PC-3 (cell line): ENCODE results near the gene RCSD1. TPM values are rescaled to one million over a fixed set of nuclear protein-coding genes. Genes with fewer than 3 reads are reported as not detected.

ENCODE experiments used
- ATAC-seq: fragments of 200-7000 bp; cut with Tn5 transposase; 2 replicates; pipeline ENCODE4 v1.9.1; 2020; ENCODE audit warnings: mild to moderate bottlenecking, moderate library complexity
- BruUV-seq: library from RNA; stranded (reverse); fragments of 400-500 nt; replicated peaks from 2 replicates; lab custom pipeline; 2021; lab: Mats Ljungman, UMichigan
- CTCF ChIA-PET: fragments of 300-600 bp; sonication (Branson Sonifier 250); formaldehyde crosslinking; loops from one replicate; lab custom pipeline; 2022; ENCODE audit warnings: antibody characterized with exemption; lab: Charles Lee
- POLR2A ChIA-PET: fragments of 300-600 bp; sonication (Branson Sonifier 250); formaldehyde crosslinking; loops from one replicate; lab custom pipeline; 2022; ENCODE audit warnings: antibody characterized with exemption; ENCODE audit not compliant: unreplicated experiment; lab: Charles Lee
- DNase-seq: peaks from one replicate; pipeline ENCODE4 v3.0.0-alpha.2; 2015
- H2AFZ ChIP-seq: fragments of 300-600 bp; sonication (generic); 2 replicates; pipeline ENCODE4 v1.6.0; 2016; ENCODE audit warnings: antibody characterized with exemption, low read length
- H3F3A ChIP-seq: fragments of 300-600 bp; sonication (generic); one replicate; pipeline ENCODE4 v1.6.0; 2017; ENCODE audit warnings: antibody characterized with exemption, low read length, control low read depth, mild to moderate bottlenecking; ENCODE audit not compliant: unreplicated experiment
- H3K27ac ChIP-seq: fragments of 300-600 bp; sonication (generic); 2 replicates; pipeline ENCODE4 v1.5.1; 2016; ENCODE audit warnings: mild to moderate bottlenecking, low read length
- H3K27me3 ChIP-seq: fragments of 300-600 bp; sonication (generic); 2 replicates; pipeline ENCODE4 v1.6.1; 2016; ENCODE audit warnings: low read length, mixed read lengths
- H3K36me3 ChIP-seq: fragments of 300-600 bp; sonication (generic); 2 replicates; pipeline ENCODE4 v1.6.1; 2016; ENCODE audit warnings: low read depth, mixed run types, low read length, mixed read lengths
- H3K4me1 ChIP-seq: fragments of 300-600 bp; sonication (generic); 2 replicates; pipeline ENCODE4 v1.5.1; 2016; ENCODE audit warnings: low read length; ENCODE audit not compliant: insufficient read depth
- H3K4me2 ChIP-seq: fragments of 300-600 bp; sonication (generic); 2 replicates; pipeline ENCODE4 v1.6.0; 2016; ENCODE audit warnings: low read length
- H3K4me3 ChIP-seq: fragments of 300-600 bp; sonication (generic); 2 replicates; pipeline ENCODE4 v1.5.1; 2016; ENCODE audit warnings: mild to moderate bottlenecking, low read length, mixed read lengths
- H3K79me2 ChIP-seq: fragments of 300-600 bp; sonication (generic); 2 replicates; pipeline ENCODE4 v1.6.1; 2017; ENCODE audit warnings: low read length, mixed read lengths
- H3K9ac ChIP-seq: fragments of 300-600 bp; sonication (generic); 2 replicates; pipeline ENCODE4 v1.6.0; 2016; ENCODE audit warnings: mild to moderate bottlenecking, low read length
- H3K9me2 ChIP-seq: fragments of 300-600 bp; sonication (generic); replicated peaks from 2 replicates; pipeline ENCODE4 v1.6.1; 2016; ENCODE audit warnings: mixed run types, low read length, mixed read lengths
- H3K9me3 ChIP-seq: fragments of 300-600 bp; sonication (generic); 2 replicates; pipeline ENCODE4 v1.6.1; 2016; ENCODE audit warnings: low read length, mixed read lengths
- H4K20me1 ChIP-seq: fragments of 300-600 bp; sonication (generic); 2 replicates; pipeline ENCODE4 v1.6.1; 2016; ENCODE audit warnings: low read length, mixed read lengths
- CTCF ChIP-seq: fragments of 300-600 bp; sonication (generic); conservative IDR thresholded peaks from 2 replicates; pipeline ENCODE4 v1.5.1; 2017; ENCODE audit warnings: antibody characterized with exemption, low read depth, mild to moderate bottlenecking, low read length
- EZH2 ChIP-seq: fragments of 300-600 bp; sonication (generic); IDR thresholded peaks from one replicate; pipeline ENCODE4 v1.6.1; 2017; ENCODE audit warnings: antibody characterized with exemption, mild to moderate bottlenecking, low read length; ENCODE audit not compliant: unreplicated experiment
- EZH2phosphoT487 ChIP-seq: fragments of 300-600 bp; sonication (generic); IDR thresholded peaks from 2 replicates; pipeline ENCODE4 v1.6.1; 2018; ENCODE audit warnings: mild to moderate bottlenecking, antibody characterized with exemption, low read length, borderline replicate concordance
- intact Hi-C: fragments of 100-400 bp; cut with micrococcal nuclease; formaldehyde crosslinking; loops from 2 replicates; pipeline ENCODE4 v1.9.0; 2023
- total RNA-seq: library from RNA; depleted of rRNA; stranded (reverse); fragments of >200 nt; gene quantifications from 2 replicates; pipeline ENCODE4 v1.2.3, GENCODE V29; 2014

RCSD1 gene
- total RNA-seq, 1 experiment from 2014 or later = not detected

- peak; percentile 18 for DNase-seq
- Histone ChIP-seq H3F3A (no peaks in the 10 kb centered on the region), H3K4me3 (no peak overlapping the region), H3K4me2 (no peak overlapping the region), H3K27me3 (peaks cover 62% of the 10 kb centered on the region), H3K9me2 (no peaks in the 10 kb centered on the region), H3K27ac (no peak overlapping the region), H3K36me3 (no peaks in the 10 kb centered on the region), H3K4me1 (peaks cover 9% of the 10 kb centered on the region; the same call in 1 of the 2 replicates), H3K9me3 (no peaks in the 10 kb centered on the region), H2AFZ (no peak overlapping the region), H4K20me1 (no peaks in the 10 kb centered on the region), H3K9ac (no peak overlapping the region), H3K79me2 (no peaks in the 10 kb centered on the region)
- TF ChIP-seq EZH2 (no peak), CTCF (no peak), EZH2phosphoT487 (no peak)
- ChIA-PET POLR2A (interaction anchor here (0.6 kb wide), 1 partner anchor 48 kb away, joined by 4 read pairs; no protein-coding TSS in a partner anchor), CTCF (no interaction called here)
- intact Hi-C loops = no loop called here
- peak; percentile 73 for ATAC-seq
- BruUV-seq = no TSS peak
Observed at GRCh38 chr1:167627865-167628641, 2.0 kb upstream of the RCSD1 start.

- Histone ChIP-seq H2AFZ (no peak overlapping the region), H3F3A (no peaks in the 10 kb centered on the region), H3K79me2 (no peaks in the 10 kb centered on the region), H3K9me2 (no peaks in the 10 kb centered on the region), H3K36me3 (no peaks in the 10 kb centered on the region), H3K27me3 (peaks cover 63% of the 10 kb centered on the region), H3K27ac (no peak overlapping the region), H4K20me1 (no peaks in the 10 kb centered on the region), H3K4me3 (no peak overlapping the region), H3K9ac (no peak overlapping the region), H3K9me3 (no peaks in the 10 kb centered on the region), H3K4me2 (no peak overlapping the region), H3K4me1 (peaks cover 9% of the 10 kb centered on the region; the same call in 1 of the 2 replicates)
- TF ChIP-seq EZH2 = no peak
- TF ChIP-seq EZH2phosphoT487 = no peak
- TF ChIP-seq CTCF = no peak
- no TSS peak for BruUV-seq
- intact Hi-C loops = no loop called here
- DNase-seq (no peak), ATAC-seq (no peak)
- POLR2A ChIA-PET = interaction anchor here (0.6 kb wide), 1 partner anchor 48 kb away, joined by 4 read pairs; no protein-coding TSS in a partner anchor
- CTCF ChIA-PET = no interaction called here
Observed at GRCh38 chr1:167628741-167629515, 1.1 kb upstream of the RCSD1 start.
